HepG2 (cell line): Measurements from ENCODE around the gene FKBP1B. TPM values are rescaled to one million over a fixed set of nuclear protein-coding genes. Genes with fewer than 3 reads are reported as not detected.
A peak's percentile ranks its signal among the peaks of the same experiment; 100 is the strongest.
"Not testable (repeated sequence)": the region's sequence is repeated elsewhere in the genome, so short reads cannot be mapped to it uniquely, and the experiment has no call there.

Experiments used
- ATAC-seq: fragments of 200-7000 bp; cut with Tn5 transposase; 3 replicates; pipeline ENCODE4 v1.9.1; 2020; ENCODE audit warnings: mild to moderate bottlenecking, moderate library complexity
- BruUV-seq: library from RNA; stranded (reverse); fragments of 400-500 nt; replicated peaks from 2 replicates; lab custom pipeline; 2021; lab: Mats Ljungman, UMichigan
- CTCF ChIA-PET: fragments of 300-600 bp; formaldehyde crosslinking; extraction: SDS; loops from one replicate; lab custom pipeline; 2021; ENCODE audit warnings: low total read pairs, inconsistent platforms, low intra/inter-chr PET ratio; lab: Yijun Ruan, JAX
- POLR2A ChIA-PET: fragments of 350-600 bp; sonication (Branson Sonifier 250); formaldehyde crosslinking; loops from one replicate; lab custom pipeline; 2020; ENCODE audit warnings: antibody characterized with exemption, inconsistent platforms; lab: Yijun Ruan, JAX
- DNase-seq: peaks from one replicate; pipeline ENCODE4 v3.0.0-alpha.2; 2015; ENCODE audit warnings: low spot score
- FAIRE-seq: peaks from 3 replicates; lab custom pipeline; 2011; peaks lifted over from hg19 to GRCh38; lab: Jason Lieb, UNC
- H2AFZ ChIP-seq: one replicate; pipeline ENCODE4 v1.6.1; 2011; ENCODE audit warnings: low read length, inconsistent platforms
- H3K27ac ChIP-seq: fragments of 300-600 bp; 3 replicates; pipeline ENCODE4 v1.8.0; 2011; ENCODE audit warnings: mixed run types, mild to moderate bottlenecking, mixed read lengths, low read length, inconsistent platforms; ENCODE audit not compliant: insufficient read depth; ENCODE audit errors: extremely low read length
- H3K27me3 ChIP-seq, 2 experiments: fragments of 200-600 bp in 1 of 2; 2 replicates in 1 of 2; 3 replicates in 1 of 2; pipeline versions ENCODE4 v1.6.0 to v1.8.0; 2011; ENCODE audit warnings: low read length in 2 of 2, mild to moderate bottlenecking in 2 of 2, moderate library complexity in 2 of 2, inconsistent platforms in 1 of 2; ENCODE audit not compliant: insufficient read depth in 2 of 2, control insufficient read depth in 1 of 2
- H3K36me3 ChIP-seq, 2 experiments: fragments of 200-600 bp in 1 of 2; replicated peaks in 1 of 2; 2 replicates in 1 of 2; 3 replicates in 1 of 2; pipeline versions ENCODE4 v1.5.1 to v1.8.0; 2011; ENCODE audit warnings: low read length in 2 of 2, inconsistent platforms in 1 of 2; ENCODE audit not compliant: insufficient read depth in 2 of 2, control insufficient read depth in 1 of 2
- H3K4me1 ChIP-seq: 2 replicates; pipeline ENCODE4 v1.5.1; 2012; ENCODE audit warnings: low read length, inconsistent platforms; ENCODE audit not compliant: insufficient read depth
- H3K4me2 ChIP-seq: 2 replicates; pipeline ENCODE4 v1.6.0; 2011; ENCODE audit warnings: low read depth, low read length, inconsistent platforms
- H3K4me3 ChIP-seq, 3 experiments: fragments of 200-600 bp in 1 of 3; sonication (generic), shearing (Covaris generic) in 1 of 3; replicated peaks in 1 of 3; 2 replicates each; pipeline ENCODE4 v1.5.1; 2011 to 2016; ENCODE audit warnings: low read length in 3 of 3, inconsistent platforms in 2 of 3, low read depth in 2 of 3, mild to moderate bottlenecking in 2 of 3, control low read depth in 1 of 3, mixed read lengths in 1 of 3; ENCODE audit not compliant: insufficient read depth in 1 of 3
- H3K79me2 ChIP-seq: one replicate; pipeline ENCODE4 v1.6.1; 2011; ENCODE audit warnings: low read length, inconsistent platforms; ENCODE audit not compliant: insufficient read depth
- H3K9ac ChIP-seq: 2 replicates; pipeline ENCODE4 v1.6.0; 2011; ENCODE audit warnings: mild to moderate bottlenecking, low read depth, low read length, inconsistent platforms; ENCODE audit not compliant: insufficient read depth
- H3K9me3 ChIP-seq: 2 replicates; pipeline ENCODE4 v1.5.1; 2012; ENCODE audit warnings: mild to moderate bottlenecking, low read length
- H4K20me1 ChIP-seq: 2 replicates; pipeline ENCODE4 v1.6.0; 2011; ENCODE audit warnings: inconsistent platforms, mild to moderate bottlenecking, low read length, moderate library complexity; ENCODE audit not compliant: insufficient read depth
- ARNT2 ChIP-seq: sonication (generic); formaldehyde crosslinking; IDR thresholded peaks from 2 replicates; pipeline ENCODE4 v1.8.0; 2022; ENCODE audit warnings: mild to moderate bottlenecking, low read depth, missing genetic modification reagents, moderate library complexity
- DRAP1 ChIP-seq: IDR thresholded peaks from 2 replicates; pipeline ENCODE4 v1.6.1; 2016; ENCODE audit warnings: missing genetic modification reagents, missing compliant biosample characterization
- MAZ ChIP-seq, 2 experiments: sonication (generic) in 1 of 2; formaldehyde crosslinking in 1 of 2; IDR thresholded peaks; 2 replicates each; pipeline versions ENCODE4 v1.5.0 to v1.6.1; 2012 to 2020; ENCODE audit warnings: low read depth in 2 of 2, mild to moderate bottlenecking in 2 of 2, borderline replicate concordance in 1 of 2, improper control_type of control experiment in 1 of 2, low read length in 1 of 2, missing genetic modification reagents in 1 of 2, moderate library complexity in 1 of 2
- MTF1 ChIP-seq: sonication (generic); formaldehyde crosslinking; IDR thresholded peaks from 2 replicates; pipeline ENCODE4 v1.5.0; 2020; ENCODE audit warnings: missing genetic modification reagents
- MXI1 ChIP-seq: IDR thresholded peaks from 3 replicates; pipeline ENCODE4 v1.6.1; 2012; ENCODE audit warnings: low read depth, low read length, inconsistent platforms, borderline replicate concordance
- NFKB2 ChIP-seq: sonication (generic); formaldehyde crosslinking; IDR thresholded peaks from 2 replicates; pipeline ENCODE4 v1.4.0; 2020; ENCODE audit warnings: missing genetic modification reagents, borderline replicate concordance
- REPIN1 ChIP-seq: sonication (generic); formaldehyde crosslinking; IDR thresholded peaks from 2 replicates; pipeline ENCODE4 v1.8.0; 2022; ENCODE audit warnings: missing genetic modification reagents, low read depth, mild to moderate bottlenecking, borderline replicate concordance
- TBP ChIP-seq: sonication (generic); formaldehyde crosslinking; IDR thresholded peaks from 2 replicates; pipeline ENCODE4 v1.5.0; 2020; ENCODE audit warnings: missing genetic modification reagents
- YEATS4 ChIP-seq: sonication (generic); formaldehyde crosslinking; IDR thresholded peaks from 2 replicates; pipeline ENCODE4 v1.4.0; 2020; ENCODE audit warnings: missing genetic modification reagents, borderline replicate concordance
- ZFP36 ChIP-seq: fragments of 150-350 bp; IDR thresholded peaks from 2 replicates; pipeline ENCODE4 v1.6.1; 2018; ENCODE audit warnings: borderline replicate concordance, low read length, low read depth; ENCODE audit not compliant: partially characterized antibody
- ZNF331 ChIP-seq: sonication (generic); formaldehyde crosslinking; IDR thresholded peaks from 2 replicates; pipeline ENCODE4 v1.4.0; 2020; ENCODE audit warnings: missing genetic modification reagents
- WGBS: methylation state at CpG from one replicate; pipeline ENCODE4 v1.1.6; 2017; ENCODE audit warnings: low lambda C conversion rate; 5-methylcytosine and 5-hydroxymethylcytosine counted together
- in situ Hi-C: cut with HindIII; loops from 2 replicates; pipeline ENCODE4 v1.10.0; 2017; ENCODE audit warnings: low pct_unique_long_range_greater_than_20kb; ENCODE audit not compliant: extremely low pct_ligation_motif_present
- intact Hi-C: fragments of 100-400 bp; cut with micrococcal nuclease; formaldehyde crosslinking; loops from one replicate; pipeline ENCODE4 v1.10.0; 2022; ENCODE audit not compliant: unreplicated experiment
- polyA plus RNA-seq, 8 experiments: library from polyadenylated mRNA; depleted of rRNA in 3 of 8; stranded (reverse) in 7 of 8; unstranded in 1 of 8; fragments of >200 nt; fragmentation: Illumina TruSeq in 4 of 8; extraction: Trizol in 4 of 8; gene quantifications; 2 replicates each; pipeline versions ENCODE4 v1.2.1 to v1.2.3, GENCODE V29; 2011 to 2016; ENCODE audit warnings: low read depth in 4 of 8, missing spikeins in 1 of 8, mixed read lengths in 1 of 8; ENCODE audit not compliant: insufficient read depth in 1 of 8
- total RNA-seq, 5 experiments: library from RNA; depleted of rRNA; stranded (reverse); fragments of >200 nt; fragmentation: Illumina TruSeq; extraction: Trizol; gene quantifications; 2 replicates each; pipeline ENCODE4 v1.2.3, GENCODE V29; 2016; ENCODE audit warnings: low read depth in 1 of 5
- TF ChIP-seq, protein P1 (sequence below): sonication (generic); formaldehyde crosslinking; IDR thresholded peaks from 2 replicates; pipeline ENCODE4 v1.4.0; 2020; ENCODE audit warnings: missing genetic modification reagents
- TF ChIP-seq, protein P2 (sequence below): sonication (generic); formaldehyde crosslinking; IDR thresholded peaks from 2 replicates; pipeline ENCODE4 v1.4.0; 2020; ENCODE audit warnings: missing genetic modification reagents

FKBP1B gene
- total and polyA plus RNA-seq, 2 of the 13 experiments (the other 11 are each of a cell fraction or from before 2014, with no cell fraction given), result 35.2 to 96.3 TPM

- TF ChIP-seq REPIN1 (CRISPR knock-in tag) (peak; percentile 53; the same call in 1 of the 2 replicates), YEATS4 (CRISPR knock-in tag) (peak; percentile 44; the same call in 1 of the 2 replicates), NFKB2 (CRISPR knock-in tag) (peak; percentile 47; the same call in 1 of the 2 replicates)
These were observed 45.7 kb downstream of the FKBP1B start (continued) for GRCh38 chr2:24095171-24095677.

DNA sequence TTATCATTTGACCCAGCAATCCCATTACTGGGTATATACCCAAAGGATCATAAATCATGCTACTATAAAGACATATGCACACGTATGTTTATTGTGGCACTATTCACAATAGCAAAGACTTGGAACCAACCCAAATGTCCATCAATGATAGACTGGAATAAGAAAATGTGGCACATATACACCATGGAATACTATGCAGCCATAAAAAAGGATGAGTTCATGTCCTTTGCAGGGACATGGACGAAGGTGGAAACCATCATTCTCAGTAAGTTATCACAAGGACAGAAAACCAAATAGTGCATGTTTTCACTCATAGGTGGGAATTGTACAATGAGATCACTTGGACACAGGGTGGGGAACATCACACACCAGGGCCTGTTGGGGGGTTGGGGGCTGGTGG lies 51.2 kb downstream of the FKBP1B start:
- H3K4me3 ChIP-seq, DNase-seq, intact Hi-C loops, POLR2A ChIA-PET, H4K20me1 ChIP-seq, ATAC-seq, BruUV-seq, H3K27ac ChIP-seq, CTCF ChIA-PET, H3K4me2 ChIP-seq, in situ Hi-C loops, H3K9ac ChIP-seq, H3K27me3 ChIP-seq, H2AFZ ChIP-seq, H3K4me1 ChIP-seq, H3K79me2 ChIP-seq, H3K9me3 ChIP-seq, H3K36me3 ChIP-seq, FAIRE-seq: not testable (repeated sequence)
- 33% methylated on average over 2 of the region's 2 CpGs for WGBS

DNA sequence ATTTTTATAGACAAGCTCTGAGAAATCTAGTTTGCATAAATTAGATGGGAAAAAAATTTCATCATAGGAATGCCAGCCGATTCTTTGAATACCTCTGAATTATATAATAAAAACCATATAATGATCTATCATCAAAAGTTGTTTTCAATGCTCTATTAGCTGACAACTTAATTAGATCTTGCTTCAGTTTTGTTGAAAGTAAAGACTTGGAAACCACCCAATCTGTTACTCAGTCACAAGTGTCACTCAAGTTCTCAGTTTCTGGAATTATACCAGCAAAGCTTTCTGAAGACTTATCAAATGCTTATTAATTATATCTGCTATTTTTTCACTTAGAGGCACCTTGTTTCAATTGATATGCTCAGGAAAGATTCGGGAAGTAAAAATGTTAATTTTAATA lies 52.5 kb downstream of the FKBP1B start:
- DNase-seq (no peak), FAIRE-seq (no peak), ATAC-seq (no peak)
- BruUV-seq, result no TSS peak
- Histone ChIP-seq H2AFZ (no peak overlapping the region), H4K20me1 (no peaks in the 10 kb centered on the region), H3K27me3 (peaks cover 0 to 8% of the 10 kb centered on the region in 2 experiments; a peak in 1 of 5 replicates), H3K9ac (no peak overlapping the region), H3K9me3 (peaks cover 6% of the 10 kb centered on the region; the same call in 1 of the 2 replicates), H3K27ac (no peak overlapping the region), H3K36me3 (no peaks in the 10 kb centered on the region), H3K4me1 (0 out of 2 replicates have a peak, but pooled peaks cover 5% of the 10 kb centered on the region), H3K79me2 (no peaks in the 10 kb centered on the region), H3K4me3 (no peak overlapping the region), H3K4me2 (no peak overlapping the region)
- POLR2A ChIA-PET, result no interaction called here
- intact Hi-C loops, result no loop called here
- 27% methylated on average over 2 of the region's 2 CpGs for WGBS
- CTCF ChIA-PET, result no interaction called here
- in situ Hi-C loops, result no loop called here
- TF ChIP-seq MXI1, result no peak
- no peak for TF ChIP-seq MAZ (IDR thresholded peaks at IDR 0.05; ENCODE audit: borderline replicate concordance, low read depth, low read length)
- no peak for TF ChIP-seq MAZ (CRISPR knock-in tag; IDR thresholded peaks at IDR 0.05; ENCODE audit: low read depth)
- TF ChIP-seq, protein P1, sequence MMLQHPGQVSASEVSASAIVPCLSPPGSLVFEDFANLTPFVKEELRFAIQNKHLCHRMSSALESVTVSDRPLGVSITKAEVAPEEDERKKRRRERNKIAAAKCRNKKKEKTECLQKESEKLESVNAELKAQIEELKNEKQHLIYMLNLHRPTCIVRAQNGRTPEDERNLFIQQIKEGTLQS (CRISPR knock-in tag), result no peak
- TF ChIP-seq DRAP1 (CRISPR knock-in tag), result no peak
- no peak for TF ChIP-seq ZFP36
- TF ChIP-seq MTF1 (CRISPR knock-in tag), result no peak
- TF ChIP-seq, protein P2, sequence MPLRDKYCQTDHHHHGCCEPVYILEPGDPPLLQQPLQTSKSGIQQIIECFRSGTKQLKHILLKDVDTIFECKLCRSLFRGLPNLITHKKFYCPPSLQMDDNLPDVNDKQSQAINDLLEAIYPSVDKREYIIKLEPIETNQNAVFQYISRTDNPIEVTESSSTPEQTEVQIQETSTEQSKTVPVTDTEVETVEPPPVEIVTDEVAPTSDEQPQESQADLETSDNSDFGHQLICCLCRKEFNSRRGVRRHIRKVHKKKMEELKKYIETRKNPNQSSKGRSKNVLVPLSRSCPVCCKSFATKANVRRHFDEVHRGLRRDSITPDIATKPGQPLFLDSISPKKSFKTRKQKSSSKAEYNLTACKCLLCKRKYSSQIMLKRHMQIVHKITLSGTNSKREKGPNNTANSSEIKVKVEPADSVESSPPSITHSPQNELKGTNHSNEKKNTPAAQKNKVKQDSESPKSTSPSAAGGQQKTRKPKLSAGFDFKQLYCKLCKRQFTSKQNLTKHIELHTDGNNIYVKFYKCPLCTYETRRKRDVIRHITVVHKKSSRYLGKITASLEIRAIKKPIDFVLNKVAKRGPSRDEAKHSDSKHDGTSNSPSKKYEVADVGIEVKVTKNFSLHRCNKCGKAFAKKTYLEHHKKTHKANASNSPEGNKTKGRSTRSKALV (CRISPR knock-in tag), result no peak
- no peak for TF ChIP-seq ZNF331 (CRISPR knock-in tag)
- TF ChIP-seq ARNT2, result no peak
- no peak for TF ChIP-seq TBP (CRISPR knock-in tag)
